ENCODE results near the gene ZSWIM3.

DNA sequence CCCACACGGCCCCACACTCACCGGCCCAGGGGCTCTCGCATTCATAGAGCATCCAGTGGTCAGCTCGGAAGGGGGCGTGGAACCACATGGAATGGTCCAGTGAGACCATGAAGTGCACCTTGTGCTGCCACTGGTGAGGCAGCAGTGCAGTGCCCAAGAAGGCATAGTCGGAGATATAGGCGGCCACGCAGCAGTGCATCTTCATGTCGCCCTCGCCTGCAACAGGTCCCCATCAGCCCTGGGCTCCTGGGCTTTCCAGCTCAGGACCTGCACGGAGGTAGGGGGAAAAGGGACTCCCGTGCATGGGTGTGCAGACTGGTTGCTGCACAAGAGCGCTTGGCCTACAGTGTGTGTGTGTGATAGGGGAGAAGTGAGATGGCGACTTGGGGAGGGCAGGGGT is 13.9 kb upstream of the ZSWIM3 start:
- TF ChIP-seq, protein P1, sequence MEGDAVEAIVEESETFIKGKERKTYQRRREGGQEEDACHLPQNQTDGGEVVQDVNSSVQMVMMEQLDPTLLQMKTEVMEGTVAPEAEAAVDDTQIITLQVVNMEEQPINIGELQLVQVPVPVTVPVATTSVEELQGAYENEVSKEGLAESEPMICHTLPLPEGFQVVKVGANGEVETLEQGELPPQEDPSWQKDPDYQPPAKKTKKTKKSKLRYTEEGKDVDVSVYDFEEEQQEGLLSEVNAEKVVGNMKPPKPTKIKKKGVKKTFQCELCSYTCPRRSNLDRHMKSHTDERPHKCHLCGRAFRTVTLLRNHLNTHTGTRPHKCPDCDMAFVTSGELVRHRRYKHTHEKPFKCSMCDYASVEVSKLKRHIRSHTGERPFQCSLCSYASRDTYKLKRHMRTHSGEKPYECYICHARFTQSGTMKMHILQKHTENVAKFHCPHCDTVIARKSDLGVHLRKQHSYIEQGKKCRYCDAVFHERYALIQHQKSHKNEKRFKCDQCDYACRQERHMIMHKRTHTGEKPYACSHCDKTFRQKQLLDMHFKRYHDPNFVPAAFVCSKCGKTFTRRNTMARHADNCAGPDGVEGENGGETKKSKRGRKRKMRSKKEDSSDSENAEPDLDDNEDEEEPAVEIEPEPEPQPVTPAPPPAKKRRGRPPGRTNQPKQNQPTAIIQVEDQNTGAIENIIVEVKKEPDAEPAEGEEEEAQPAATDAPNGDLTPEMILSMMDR (IDR thresholded peaks at IDR 0.05): no peak
- no peak for TF ChIP-seq POLR2A (IDR thresholded peaks at IDR 0.05)
